ENCODE measurements around the gene SLC6A6.

GRCh38 chr3:14477311-14477935 lies 75.0 kb downstream of the SLC6A6 start:
- TF ChIP-seq CTCF (optimal IDR thresholded peaks at IDR 0.05 in 1 of 3, IDR thresholded peaks at IDR 0.05 in 1 of 3, conservative IDR thresholded peaks at IDR 0.05 in 1 of 3; ENCODE audit: extremely low read depth in 1 of 3, insufficient read depth in 2 of 3, low read length in 3 of 3) (no peak), EZH2 (IDR thresholded peaks at IDR 0.05; ENCODE audit: low read length) (no peak)
